Astrocyte of the spinal cord (primary cell): ENCODE measurements around the gene PRDM5.

Experiments used
- DNase-seq: peaks from one replicate; pipeline ENCODE4 v3.0.0; 2011; ENCODE audit warnings: low read depth, low spot score
- H3K4me3 ChIP-seq: 2 replicates; pipeline ENCODE4 v1.5.1; 2011; ENCODE audit warnings: low read depth, mild to moderate bottlenecking, low read length, moderate library complexity
- CTCF ChIP-seq: IDR thresholded peaks from 2 replicates; pipeline ENCODE4 v1.5.1; 2012; ENCODE audit warnings: low read depth, mild to moderate bottlenecking, low read length, inconsistent platforms
- in situ Hi-C: cut with HindIII; loops from 2 replicates; pipeline ENCODE4 v1.10.0; 2017; ENCODE audit warnings: low sequenced_read_pairs

Gene PRDM5

GRCh38 chr4:120785202-120785601, 137.3 kb downstream of the PRDM5 start:
- no peak overlapping the region for H3K4me3 ChIP-seq
- no peak for DNase-seq
- in situ Hi-C loops, result no loop called here
- TF ChIP-seq CTCF, result no peak

GRCh38 chr4:120777459-120777858, 145.1 kb downstream of the PRDM5 start:
- in situ Hi-C loops, result no loop called here
- TF ChIP-seq CTCF, result no peak
- H3K4me3 ChIP-seq, result no peak overlapping the region
- no peak for DNase-seq

GRCh38 chr4:120775431-120775830, 147.1 kb downstream of the PRDM5 start:
- H3K4me3 ChIP-seq, result no peak overlapping the region
- DNase-seq, result no peak
- no peak for TF ChIP-seq CTCF
- in situ Hi-C loops, result no loop called here

GRCh38 chr4:120773641-120774040, 148.9 kb downstream of the PRDM5 start:
- no peak for TF ChIP-seq CTCF
- in situ Hi-C loops, result no loop called here
- no peak overlapping the region for H3K4me3 ChIP-seq
- DNase-seq, result no peak

- no peak for DNase-seq
- no peak for TF ChIP-seq CTCF
- in situ Hi-C loops, result no loop called here
- H3K4me3 ChIP-seq, result no peak overlapping the region
These were observed 150.6 kb downstream of the PRDM5 start for GRCh38 chr4:120771907-120772306.

- no peak overlapping the region for H3K4me3 ChIP-seq
- in situ Hi-C loops, result no loop called here
- DNase-seq, result no peak
- TF ChIP-seq CTCF, result no peak
These were observed 151.6 kb downstream of the PRDM5 start for GRCh38 chr4:120770897-120771296.

- DNase-seq, result peak; percentile 82
- TF ChIP-seq CTCF, result no peak
- in situ Hi-C loops, result no loop called here
- H3K4me3 ChIP-seq, result no peak overlapping the region
These were observed 153.3 kb downstream of the PRDM5 start for GRCh38 chr4:120769227-120769626.
